Measurements from ENCODE around the gene ELP5.
A peak's percentile ranks its signal among the peaks of the same experiment; 100 is the strongest.

The ELP5 gene

GRCh38 chr17:7235693-7236665 is 16.0 kb upstream of the ELP5 start:
- peaks cover 13% of the 10 kb centered on the region for H3K36me3 ChIP-seq (replicated peaks; ENCODE audit: low read depth, low read length)
- no peak overlapping the region for H3K27ac ChIP-seq (ENCODE audit: low read length)
- no peak for TF ChIP-seq CTCF (IDR thresholded peaks at IDR 0.05; ENCODE audit: low read depth, low read length)
- no peak for TF ChIP-seq EZH2phosphoT487 (IDR thresholded peaks at IDR 0.05; ENCODE audit: low read depth)

GRCh38 chr17:7236808-7237207 is 15.2 kb upstream of the ELP5 start:
- Histone ChIP-seq H3K27me3 (ENCODE audit: low read depth, low read length) (no peaks in the 10 kb centered on the region), H3K79me2 (ENCODE audit: low read length) (peaks cover 68% of the 10 kb centered on the region), H3K4me2 (ENCODE audit: low read length) (no peak overlapping the region), H2AFZ (ENCODE audit: low read depth, low read length) (no peak overlapping the region), H4K20me1 (ENCODE audit: insufficient read depth, low read length) (peaks cover 11% of the 10 kb centered on the region), H3K9ac (ENCODE audit: low read length) (no peak overlapping the region), H3K4me3 (ENCODE audit: low read length) (no peak overlapping the region), H3K27ac (ENCODE audit: low read length) (no peak overlapping the region; the same call in 1 of the 2 replicates), H3K4me1 (ENCODE audit: low read length) (peaks cover 30% of the 10 kb centered on the region), H3K9me3 (ENCODE audit: insufficient read depth, low read length) (no peaks in the 10 kb centered on the region), H3K36me3 (replicated peaks; ENCODE audit: low read depth, low read length) (peaks cover 13% of the 10 kb centered on the region)
- TF ChIP-seq CTCF (IDR thresholded peaks at IDR 0.05; ENCODE audit: low read depth, low read length): no peak
- no peak for TF ChIP-seq EZH2phosphoT487 (IDR thresholded peaks at IDR 0.05; ENCODE audit: low read depth)

More at GRCh38 chr17:7235693-7236665, 16.0 kb upstream of the ELP5 start:
- Histone ChIP-seq H3K4me1 (ENCODE audit: low read length) (peaks cover 24% of the 10 kb centered on the region), H3K9me3 (ENCODE audit: insufficient read depth, low read length) (no peaks in the 10 kb centered on the region), H3K9ac (ENCODE audit: low read length) (no peak overlapping the region), H4K20me1 (ENCODE audit: insufficient read depth, low read length) (peaks cover 11% of the 10 kb centered on the region), H3K79me2 (ENCODE audit: low read length) (peaks cover 64% of the 10 kb centered on the region), H3K27me3 (ENCODE audit: low read depth, low read length) (no peaks in the 10 kb centered on the region), H2AFZ (ENCODE audit: low read depth, low read length) (no peak overlapping the region), H3K4me3 (ENCODE audit: low read length) (no peak overlapping the region), H3K4me2 (ENCODE audit: low read length) (no peak overlapping the region)

GRCh38 chr17:7237266-7237760 is 14.7 kb upstream of the ELP5 start:
- peak overlapping the region; percentile 100 for H3K4me3 ChIP-seq (ENCODE audit: low read length)
- peaks cover 30% of the 10 kb centered on the region for H3K4me1 ChIP-seq (ENCODE audit: low read length)
- H3K27me3 ChIP-seq (ENCODE audit: low read depth, low read length): no peaks in the 10 kb centered on the region
- TF ChIP-seq CTCF (IDR thresholded peaks at IDR 0.05; ENCODE audit: low read depth, low read length): no peak
- no peak for TF ChIP-seq EZH2phosphoT487 (IDR thresholded peaks at IDR 0.05; ENCODE audit: low read depth)
- H3K27ac ChIP-seq (ENCODE audit: low read length): peak overlapping the region; percentile 93
- H2AFZ ChIP-seq (ENCODE audit: low read depth, low read length): no peak overlapping the region
- H3K36me3 ChIP-seq (replicated peaks; ENCODE audit: low read depth, low read length): peaks cover 13% of the 10 kb centered on the region
- peak overlapping the region; percentile 100; the same call in 1 of the 2 replicates for H3K9ac ChIP-seq (ENCODE audit: low read length)
- no peaks in the 10 kb centered on the region for H3K9me3 ChIP-seq (ENCODE audit: insufficient read depth, low read length)
- H3K79me2 ChIP-seq (ENCODE audit: low read length): peaks cover 67% of the 10 kb centered on the region
- peak overlapping the region; percentile 77 for H3K4me2 ChIP-seq (ENCODE audit: low read length)
- peaks cover 7% of the 10 kb centered on the region for H4K20me1 ChIP-seq (ENCODE audit: insufficient read depth, low read length)

GRCh38 chr17:7237761-7238419 is 14.1 kb upstream of the ELP5 start:
- Histone ChIP-seq H3K4me1 (ENCODE audit: low read length) (peaks cover 30% of the 10 kb centered on the region), H3K79me2 (ENCODE audit: low read length) (peaks cover 61% of the 10 kb centered on the region), H3K27me3 (ENCODE audit: low read depth, low read length) (no peaks in the 10 kb centered on the region), H3K4me3 (ENCODE audit: low read length) (peak overlapping the region; percentile 100), H3K9ac (ENCODE audit: low read length) (peak overlapping the region; percentile 100), H3K4me2 (ENCODE audit: low read length) (peak overlapping the region; percentile 77), H3K27ac (ENCODE audit: low read length) (peak overlapping the region; percentile 93), H4K20me1 (ENCODE audit: insufficient read depth, low read length) (peaks cover 5% of the 10 kb centered on the region), H3K36me3 (replicated peaks; ENCODE audit: low read depth, low read length) (peaks cover 13% of the 10 kb centered on the region), H2AFZ (ENCODE audit: low read depth, low read length) (no peak overlapping the region), H3K9me3 (ENCODE audit: insufficient read depth, low read length) (no peaks in the 10 kb centered on the region)
- TF ChIP-seq CTCF (IDR thresholded peaks at IDR 0.05; ENCODE audit: low read depth, low read length) (no peak), EZH2phosphoT487 (IDR thresholded peaks at IDR 0.05; ENCODE audit: low read depth) (no peak)
